HEK293 (cell line): ENCODE measurements around the gene PIP4K2A.
A peak's percentile ranks its signal among the peaks of the same experiment; 100 is the strongest.

Experiments
- CTCF ChIA-PET: fragments of 350-600 bp; formaldehyde crosslinking; extraction: SDS; loops from one replicate; lab custom pipeline; 2021; ENCODE audit warnings: antibody characterized with exemption; lab: Yijun Ruan, JAX
- POLR2A ChIA-PET: fragments of 300-600 bp; formaldehyde crosslinking; extraction: SDS; loops from one replicate; lab custom pipeline; 2020; ENCODE audit warnings: antibody characterized with exemption, inconsistent platforms; lab: Yijun Ruan, JAX
- H3K27ac ChIP-seq: fragments of 200-500 bp; sonication (Bioruptor generic); 2 replicates; pipeline ENCODE4 v1.5.1; 2014; ENCODE audit warnings: low read depth, low read length, control low read depth, inconsistent platforms; ENCODE audit errors: extremely low read depth
- H3K36me3 ChIP-seq, 2 experiments: fragments of 200-500 bp in 1 of 2; sonication (Bioruptor generic) in 1 of 2; 1 replicate in 1 of 2; 2 replicates in 1 of 2; pipeline ENCODE4 v1.5.1; 2014 to 2017; ENCODE audit warnings: inconsistent platforms in 2 of 2, low read length in 2 of 2; ENCODE audit not compliant: control insufficient read depth in 2 of 2, insufficient read depth in 1 of 2
- H3K4me1 ChIP-seq: fragments of 200-500 bp; sonication (Bioruptor generic); 2 replicates; pipeline ENCODE4 v1.5.1; 2014; ENCODE audit warnings: mild to moderate bottlenecking, low read length, inconsistent platforms; ENCODE audit not compliant: control insufficient read depth, insufficient read depth
- H3K4me3 ChIP-seq: 2 replicates; pipeline ENCODE4 v1.5.1; 2011; ENCODE audit warnings: low read depth, mild to moderate bottlenecking, control low read depth, low read length, moderate library complexity
- H3K9me3 ChIP-seq: fragments of 200-500 bp; sonication (Bioruptor generic); 2 replicates; pipeline ENCODE4 v1.5.1; 2014; ENCODE audit warnings: low read depth, low read length, inconsistent platforms; ENCODE audit not compliant: control insufficient read depth, insufficient read depth
- CTCF ChIP-seq: fragments of 450-650 bp; formaldehyde crosslinking; IDR thresholded peaks from 2 replicates; pipeline ENCODE4 v1.5.1; 2016; ENCODE audit warnings: missing biosample characterization, missing genetic modification characterization
- HOXA7 ChIP-seq: sonication (generic); formaldehyde crosslinking; IDR thresholded peaks from 2 replicates; pipeline ENCODE4 v1.8.1; 2022; ENCODE audit warnings: missing genetic modification reagents, borderline replicate concordance
- INSM2 ChIP-seq: fragments of 450-650 bp; formaldehyde crosslinking; IDR thresholded peaks from 2 replicates; pipeline ENCODE4 v1.5.1; 2016; ENCODE audit warnings: missing biosample characterization, missing genetic modification characterization
- PRDM6 ChIP-seq: fragments of 450-650 bp; formaldehyde crosslinking; IDR thresholded peaks from 2 replicates; pipeline ENCODE4 v1.5.1; 2017; ENCODE audit warnings: missing biosample characterization, missing genetic modification characterization
- SCRT1 ChIP-seq: fragments of 450-650 bp; formaldehyde crosslinking; IDR thresholded peaks from 2 replicates; pipeline ENCODE4 v1.5.1; 2016; ENCODE audit warnings: missing biosample characterization, missing genetic modification characterization, borderline replicate concordance
- SCRT2 ChIP-seq: fragments of 450-650 bp; formaldehyde crosslinking; IDR thresholded peaks from 2 replicates; pipeline ENCODE4 v1.5.1; 2016; ENCODE audit warnings: missing biosample characterization, missing genetic modification characterization
- SP3 ChIP-seq: fragments of 450-650 bp; formaldehyde crosslinking; IDR thresholded peaks from 2 replicates; pipeline ENCODE4 v1.5.1; 2016; ENCODE audit warnings: missing biosample characterization, missing genetic modification characterization
- ZFHX2 ChIP-seq: fragments of 450-650 bp; formaldehyde crosslinking; conservative IDR thresholded peaks from 2 replicates; pipeline ENCODE4 v1.5.1; 2016; ENCODE audit warnings: missing biosample characterization, missing genetic modification characterization
- ZIC2 ChIP-seq: fragments of 450-650 bp; formaldehyde crosslinking; IDR thresholded peaks from 2 replicates; pipeline ENCODE4 v1.5.1; 2016; ENCODE audit warnings: missing biosample characterization, missing genetic modification characterization
- ZNF112 ChIP-seq: fragments of 450-650 bp; formaldehyde crosslinking; IDR thresholded peaks from 2 replicates; pipeline ENCODE4 v1.5.0; 2017; ENCODE audit warnings: missing biosample characterization, missing genetic modification characterization
- ZNF140 ChIP-seq: fragments of 450-650 bp; formaldehyde crosslinking; IDR thresholded peaks from 2 replicates; pipeline ENCODE4 v1.5.1; 2016; ENCODE audit warnings: missing biosample characterization, missing genetic modification characterization
- ZNF223 ChIP-seq: fragments of 450-650 bp; formaldehyde crosslinking; IDR thresholded peaks from 2 replicates; pipeline ENCODE4 v1.5.1; 2016; ENCODE audit warnings: missing biosample characterization, missing genetic modification characterization
- ZNF324 ChIP-seq: fragments of 450-650 bp; formaldehyde crosslinking; IDR thresholded peaks from 2 replicates; pipeline ENCODE4 v1.5.1; 2016; ENCODE audit warnings: missing biosample characterization, missing genetic modification characterization
- ZNF341 ChIP-seq: fragments of 450-650 bp; formaldehyde crosslinking; IDR thresholded peaks from 2 replicates; pipeline ENCODE4; 2016; ENCODE audit warnings: low read depth, missing biosample characterization, missing genetic modification characterization
- ZNF391 ChIP-seq: fragments of 450-650 bp; formaldehyde crosslinking; IDR thresholded peaks from 2 replicates; pipeline ENCODE4 v1.5.1; 2016; ENCODE audit warnings: low read depth, missing biosample characterization, missing genetic modification characterization, borderline replicate concordance
- ZNF423 ChIP-seq: fragments of 450-650 bp; formaldehyde crosslinking; IDR thresholded peaks from 2 replicates; pipeline ENCODE4 v1.5.1; 2016; ENCODE audit warnings: missing biosample characterization, missing genetic modification characterization
- ZNF514 ChIP-seq: fragments of 450-650 bp; formaldehyde crosslinking; IDR thresholded peaks from 2 replicates; pipeline ENCODE4 v1.5.1; 2016; ENCODE audit warnings: missing biosample characterization, missing genetic modification characterization
- ZNF626 ChIP-seq: fragments of 450-650 bp; sonication (Bioruptor Pico); formaldehyde crosslinking; IDR thresholded peaks from 2 replicates; pipeline ENCODE4 v1.5.1; 2018; ENCODE audit warnings: missing biosample characterization, missing genetic modification characterization, inconsistent platforms
- ZNF629 ChIP-seq: fragments of 450-650 bp; formaldehyde crosslinking; IDR thresholded peaks from 2 replicates; pipeline ENCODE4 v1.5.1; 2017; ENCODE audit warnings: missing biosample characterization, missing genetic modification characterization
- ZNF768 ChIP-seq: fragments of 450-650 bp; formaldehyde crosslinking; IDR thresholded peaks from 2 replicates; pipeline ENCODE4 v1.5.1; 2018; ENCODE audit warnings: missing biosample characterization, mild to moderate bottlenecking, missing genetic modification characterization
- ZNF777 ChIP-seq: fragments of 450-650 bp; formaldehyde crosslinking; IDR thresholded peaks from 2 replicates; pipeline ENCODE4 v1.5.1; 2017; ENCODE audit warnings: missing biosample characterization, missing genetic modification characterization, borderline replicate concordance
- ZSCAN23 ChIP-seq: fragments of 450-650 bp; formaldehyde crosslinking; IDR thresholded peaks from 2 replicates; pipeline ENCODE4 v1.5.1; 2016; ENCODE audit warnings: missing biosample characterization, missing genetic modification characterization
- TF ChIP-seq, protein P1 (sequence below): fragments of 450-650 bp; formaldehyde crosslinking; IDR thresholded peaks from 2 replicates; pipeline ENCODE4 v1.5.1; 2016; ENCODE audit warnings: missing biosample characterization, missing genetic modification characterization
- TF ChIP-seq, protein P2 (sequence below): fragments of 450-650 bp; formaldehyde crosslinking; IDR thresholded peaks from 2 replicates; pipeline ENCODE4 v1.5.1; 2016; ENCODE audit warnings: missing biosample characterization, missing genetic modification characterization, low read depth
- TF ChIP-seq, protein P3 (sequence below): fragments of 450-650 bp; IDR thresholded peaks from 2 replicates; pipeline ENCODE4 v1.5.1; 2018; ENCODE audit warnings: missing biosample characterization, missing genetic modification characterization

Gene PIP4K2A

GRCh38 chr10:22601618-22602017 lies 112.8 kb downstream of the PIP4K2A start:
- Histone ChIP-seq H3K27ac (no peak overlapping the region), H3K4me1 (peaks cover 36% of the 10 kb centered on the region), H3K4me3 (no peak overlapping the region), H3K9me3 (no peaks in the 10 kb centered on the region), H3K36me3 (no peaks in the 10 kb centered on the region)
- ChIA-PET POLR2A (no interaction called here), CTCF (interaction anchor here (0.7 kb wide), 1 partner anchor 492 kb away, joined by 3 read pairs; no protein-coding TSS in a partner anchor)
- TF ChIP-seq SCRT1 (tag by site-specific recombination) (peak; percentile 87), SCRT2 (tag by site-specific recombination) (peak; percentile 93), ZNF768 (no peak)

DNA sequence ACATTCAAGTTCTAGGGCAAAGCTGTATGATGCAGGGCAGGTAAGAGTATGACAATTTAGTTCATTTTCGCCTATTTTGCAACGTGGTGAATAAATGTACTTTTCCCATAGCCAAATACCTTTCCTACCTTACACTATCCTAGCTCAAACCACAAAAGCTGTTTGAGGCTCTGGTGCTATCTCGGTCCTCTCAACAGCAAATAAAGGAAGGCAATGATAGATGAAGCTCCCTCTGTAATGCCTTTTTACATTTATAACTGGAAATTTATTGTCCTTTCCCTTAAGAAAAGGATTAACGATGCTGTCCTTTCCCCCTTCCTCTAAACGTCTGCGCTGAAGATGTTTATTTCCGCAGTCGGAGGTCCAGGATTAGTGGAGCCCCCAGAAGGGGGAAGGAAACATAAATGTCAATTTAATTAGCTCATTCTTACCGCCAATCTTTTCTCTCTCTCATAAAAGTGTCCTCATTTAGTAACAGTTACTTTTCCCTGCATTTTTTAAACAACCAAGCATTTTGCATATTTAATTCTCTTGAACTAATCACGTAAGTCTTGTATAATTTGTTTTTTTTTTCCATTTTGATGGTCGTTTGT lies 114.6 kb downstream of the PIP4K2A start:
- POLR2A ChIA-PET: interaction anchor here (0.6 to 0.9 kb wide), 3 partner anchors 97 to 354 kb away, joined by 3 to 5 read pairs (median 4); no protein-coding TSS in a partner anchor
- no peaks in the 10 kb centered on the region for H3K9me3 ChIP-seq
- no peaks in the 10 kb centered on the region for H3K36me3 ChIP-seq
- CTCF ChIA-PET: interaction anchor here (1.2 kb wide), 1 partner anchor 14 kb away, joined by 3 read pairs; no protein-coding TSS in a partner anchor
- peaks cover 30% of the 10 kb centered on the region for H3K4me1 ChIP-seq
- H3K4me3 ChIP-seq: no peak overlapping the region
- H3K27ac ChIP-seq: peak overlapping the region; percentile 62
- TF ChIP-seq ZNF112 (tag by site-specific recombination) (no peak), ZNF324 (tag by site-specific recombination) (0 out of 2 replicates have a peak, but pooled peaks have one; percentile 2), ZNF423 (tag by site-specific recombination) (peak; percentile 55), SP3 (tag by site-specific recombination) (no peak), ZNF391 (tag by site-specific recombination) (no peak), HOXA7 (CRISPR knock-in tag) (no peak), ZNF514 (tag by site-specific recombination) (no peak), SCRT2 (tag by site-specific recombination) (no peak), ZSCAN23 (peak; percentile 45; the same call in 1 of the 2 replicates), INSM2 (no peak), ZNF629 (peak; percentile 34; the same call in 1 of the 2 replicates), CTCF (tag by site-specific recombination) (no peak), ZNF777 (no peak), ZNF223 (tag by site-specific recombination) (no peak), ZNF341 (tag by site-specific recombination) (no peak; the same call in 1 of the 2 replicates), PRDM6 (tag by site-specific recombination) (peak; percentile 86), ZNF140 (tag by site-specific recombination) (no peak), ZFHX2 (tag by site-specific recombination) (no peak), ZNF626 (tag by site-specific recombination) (no peak), ZIC2 (tag by site-specific recombination) (peak; percentile 79)
- TF ChIP-seq, protein P1, sequence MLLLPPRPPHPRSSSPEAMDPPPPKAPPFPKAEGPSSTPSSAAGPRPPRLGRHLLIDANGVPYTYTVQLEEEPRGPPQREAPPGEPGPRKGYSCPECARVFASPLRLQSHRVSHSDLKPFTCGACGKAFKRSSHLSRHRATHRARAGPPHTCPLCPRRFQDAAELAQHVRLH (tag by site-specific recombination): peak; percentile 94
- TF ChIP-seq, protein P2, sequence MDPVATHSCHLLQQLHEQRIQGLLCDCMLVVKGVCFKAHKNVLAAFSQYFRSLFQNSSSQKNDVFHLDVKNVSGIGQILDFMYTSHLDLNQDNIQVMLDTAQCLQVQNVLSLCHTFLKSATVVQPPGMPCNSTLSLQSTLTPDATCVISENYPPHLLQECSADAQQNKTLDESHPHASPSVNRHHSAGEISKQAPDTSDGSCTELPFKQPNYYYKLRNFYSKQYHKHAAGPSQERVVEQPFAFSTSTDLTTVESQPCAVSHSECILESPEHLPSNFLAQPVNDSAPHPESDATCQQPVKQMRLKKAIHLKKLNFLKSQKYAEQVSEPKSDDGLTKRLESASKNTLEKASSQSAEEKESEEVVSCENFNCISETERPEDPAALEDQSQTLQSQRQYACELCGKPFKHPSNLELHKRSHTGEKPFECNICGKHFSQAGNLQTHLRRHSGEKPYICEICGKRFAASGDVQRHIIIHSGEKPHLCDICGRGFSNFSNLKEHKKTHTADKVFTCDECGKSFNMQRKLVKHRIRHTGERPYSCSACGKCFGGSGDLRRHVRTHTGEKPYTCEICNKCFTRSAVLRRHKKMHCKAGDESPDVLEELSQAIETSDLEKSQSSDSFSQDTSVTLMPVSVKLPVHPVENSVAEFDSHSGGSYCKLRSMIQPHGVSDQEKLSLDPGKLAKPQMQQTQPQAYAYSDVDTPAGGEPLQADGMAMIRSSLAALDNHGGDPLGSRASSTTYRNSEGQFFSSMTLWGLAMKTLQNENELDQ (tag by site-specific recombination): no peak
- TF ChIP-seq, protein P3, sequence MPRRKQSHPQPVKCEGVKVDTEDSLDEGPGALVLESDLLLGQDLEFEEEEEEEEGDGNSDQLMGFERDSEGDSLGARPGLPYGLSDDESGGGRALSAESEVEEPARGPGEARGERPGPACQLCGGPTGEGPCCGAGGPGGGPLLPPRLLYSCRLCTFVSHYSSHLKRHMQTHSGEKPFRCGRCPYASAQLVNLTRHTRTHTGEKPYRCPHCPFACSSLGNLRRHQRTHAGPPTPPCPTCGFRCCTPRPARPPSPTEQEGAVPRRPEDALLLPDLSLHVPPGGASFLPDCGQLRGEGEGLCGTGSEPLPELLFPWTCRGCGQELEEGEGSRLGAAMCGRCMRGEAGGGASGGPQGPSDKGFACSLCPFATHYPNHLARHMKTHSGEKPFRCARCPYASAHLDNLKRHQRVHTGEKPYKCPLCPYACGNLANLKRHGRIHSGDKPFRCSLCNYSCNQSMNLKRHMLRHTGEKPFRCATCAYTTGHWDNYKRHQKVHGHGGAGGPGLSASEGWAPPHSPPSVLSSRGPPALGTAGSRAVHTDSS (tag by site-specific recombination): peak; percentile 18; the same call in 1 of the 2 replicates
